ENCODE measurements around the gene CYTH3. TPM values are rescaled to one million over a fixed set of nuclear protein-coding genes. Genes with fewer than 3 reads are reported as not detected.

CYTH3 gene
- total and polyA plus RNA-seq, 2 experiments from 2014 or later: 20.2 to 32.4 TPM

- no peak overlapping the region for H3K4me3 ChIP-seq
- peaks cover 13% of the 10 kb centered on the region for H3K4me1 ChIP-seq (ENCODE audit: low read depth)
- DNase-seq (ENCODE audit: low read depth in 1 of 2, low spot score in 1 of 2): no peak
- H3K27ac ChIP-seq: peak overlapping the region; percentile 28
- H3K27me3 ChIP-seq: no peaks in the 10 kb centered on the region
- H3K9me3 ChIP-seq (ENCODE audit: low read depth): no peaks in the 10 kb centered on the region
- TF ChIP-seq CTCF (IDR thresholded peaks at IDR 0.05; ENCODE audit: low read depth, low read length): no peak
- peaks cover 47% of the 10 kb centered on the region for H3K36me3 ChIP-seq
These were observed 114.6 kb downstream of the CYTH3 start for GRCh38 chr7:6157685-6158423.

GRCh38 chr7:6156734-6157133, 115.7 kb downstream of the CYTH3 start:
- no peak overlapping the region for H3K4me3 ChIP-seq
- no peak for TF ChIP-seq CTCF (IDR thresholded peaks at IDR 0.05; ENCODE audit: low read depth, low read length)
- no peaks in the 10 kb centered on the region for H3K9me3 ChIP-seq (ENCODE audit: low read depth)
- H3K27ac ChIP-seq: no peak overlapping the region
- no peak for DNase-seq (ENCODE audit: low read depth in 1 of 2, low spot score in 1 of 2)
- H3K27me3 ChIP-seq: no peaks in the 10 kb centered on the region
- H3K4me1 ChIP-seq (ENCODE audit: low read depth): peaks cover 8% of the 10 kb centered on the region
- peaks cover 53% of the 10 kb centered on the region for H3K36me3 ChIP-seq

- Histone ChIP-seq H3K36me3 (peaks cover 53% of the 10 kb centered on the region), H3K9me3 (ENCODE audit: low read depth) (no peaks in the 10 kb centered on the region), H3K4me1 (ENCODE audit: low read depth) (peaks cover 3% of the 10 kb centered on the region), H3K27me3 (no peaks in the 10 kb centered on the region), H3K27ac (no peak overlapping the region), H3K4me3 (no peak overlapping the region)
- no peak for DNase-seq (ENCODE audit: low read depth in 1 of 2, low spot score in 1 of 2)
- TF ChIP-seq CTCF (IDR thresholded peaks at IDR 0.05; ENCODE audit: low read depth, low read length): no peak
These were observed 116.8 kb downstream of the CYTH3 start for GRCh38 chr7:6155596-6155995.

- no peak for DNase-seq (ENCODE audit: low read depth in 1 of 2, low spot score in 1 of 2)
- Histone ChIP-seq H3K4me1 (ENCODE audit: low read depth) (no peaks in the 10 kb centered on the region), H3K27ac (no peak overlapping the region), H3K27me3 (no peaks in the 10 kb centered on the region), H3K9me3 (ENCODE audit: low read depth) (no peaks in the 10 kb centered on the region), H3K4me3 (no peak overlapping the region), H3K36me3 (peaks cover 60% of the 10 kb centered on the region)
- no peak for TF ChIP-seq CTCF (IDR thresholded peaks at IDR 0.05; ENCODE audit: low read depth, low read length)
These were observed 117.7 kb downstream of the CYTH3 start for GRCh38 chr7:6154542-6155404.

- Histone ChIP-seq H3K36me3 (peaks cover 66% of the 10 kb centered on the region), H3K27me3 (no peaks in the 10 kb centered on the region), H3K4me1 (ENCODE audit: low read depth) (no peaks in the 10 kb centered on the region), H3K27ac (no peak overlapping the region), H3K4me3 (no peak overlapping the region), H3K9me3 (ENCODE audit: low read depth) (no peaks in the 10 kb centered on the region)
- TF ChIP-seq CTCF (IDR thresholded peaks at IDR 0.05; ENCODE audit: low read depth, low read length): no peak
- DNase-seq (ENCODE audit: low read depth in 1 of 2, low spot score in 1 of 2): no peak
These were observed 118.5 kb downstream of the CYTH3 start for GRCh38 chr7:6153646-6154541.
